ENCODE measurements around the gene CHAC1. TPM values are rescaled to one million over a fixed set of nuclear protein-coding genes. Genes with fewer than 3 reads are reported as not detected.

The CHAC1 gene
- total and polyA plus RNA-seq, 2 of the 13 experiments (the other 11 are each of a cell fraction or from before 2014, with no cell fraction given), result 0.44 TPM; not detected in 1

DNA sequence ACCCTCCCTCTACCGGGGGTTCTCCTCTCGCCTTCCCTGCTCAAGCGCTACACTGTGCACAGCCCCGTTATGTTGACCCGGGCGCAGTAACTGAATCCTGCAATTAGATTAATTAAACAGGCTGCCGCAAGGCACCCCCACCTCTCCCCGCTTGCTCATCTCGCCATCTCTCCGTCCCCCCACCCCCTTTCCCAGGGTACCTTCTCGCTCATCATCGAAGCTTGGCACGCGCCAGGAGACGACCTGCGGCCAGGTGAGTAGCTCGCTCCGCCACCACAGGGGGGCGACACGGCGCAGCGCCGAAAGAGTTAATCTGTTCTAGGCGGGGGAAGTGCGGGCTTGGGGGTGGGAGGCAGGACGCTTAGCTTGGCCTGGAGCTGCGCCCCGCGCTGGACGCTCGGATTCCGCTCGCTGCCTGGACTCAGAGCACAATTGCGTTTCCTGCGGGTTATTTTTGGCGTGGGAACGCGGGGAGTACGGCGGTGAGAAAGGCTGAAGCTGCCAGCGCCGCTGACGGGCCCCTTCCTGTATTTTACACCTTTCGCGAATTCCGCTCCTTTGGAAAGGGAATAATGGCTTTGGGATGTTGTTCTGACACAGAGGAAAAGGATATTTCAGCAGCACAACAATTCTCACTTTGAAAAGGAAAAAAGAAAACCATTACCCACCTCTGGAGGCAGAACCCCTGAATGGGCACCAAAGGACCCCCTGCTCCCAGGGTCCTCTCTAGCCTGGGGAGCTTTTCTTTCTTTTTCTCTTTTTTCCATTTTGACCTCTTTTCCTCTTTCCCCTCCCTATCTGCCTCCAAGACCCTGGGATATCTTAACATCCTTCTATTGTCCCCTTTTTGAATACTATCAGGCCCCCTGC is 22.6 kb upstream of the CHAC1 start (continued):
- TF ChIP-seq ZMYM4 (CRISPR knock-in tag; IDR thresholded peaks at IDR 0.05) (0 out of 2 replicates have a peak, but pooled peaks have one; percentile 31), HNRNPLL (IDR thresholded peaks at IDR 0.05; ENCODE audit: low read depth, low read length, poor library complexity, severe bottlenecking) (peak; percentile 51), NCOA1 (CRISPR knock-in tag; IDR thresholded peaks at IDR 0.05) (no peak), ZSCAN30 (CRISPR knock-in tag; IDR thresholded peaks at IDR 0.05) (no peak), MYC (CRISPR knock-in tag; IDR thresholded peaks at IDR 0.05; ENCODE audit: borderline replicate concordance) (peak; percentile 41; the same call in 1 of the 2 replicates), ARNTL (CRISPR knock-in tag; IDR thresholded peaks at IDR 0.05) (no peak), THAP11 (CRISPR knock-in tag; IDR thresholded peaks at IDR 0.05) (no peak), PAWR (CRISPR knock-in tag; IDR thresholded peaks at IDR 0.05; ENCODE audit: borderline replicate concordance) (no peak), AKAP8 (CRISPR knock-in tag; IDR thresholded peaks at IDR 0.05) (no peak), ZNF367 (CRISPR knock-in tag; IDR thresholded peaks at IDR 0.05; ENCODE audit: borderline replicate concordance) (no peak), ZNF10 (CRISPR knock-in tag; IDR thresholded peaks at IDR 0.05; ENCODE audit: borderline replicate concordance, low read depth) (no peak), ZNF20 (CRISPR knock-in tag; IDR thresholded peaks at IDR 0.05) (no peak), ZNF629 (CRISPR knock-in tag; conservative IDR thresholded peaks at IDR 0.05) (no peak), GATA4 (IDR thresholded peaks at IDR 0.05; ENCODE audit: borderline replicate concordance, low read depth) (no peak), KLF9 (CRISPR knock-in tag; IDR thresholded peaks at IDR 0.05; ENCODE audit: low read depth) (no peak), ZNF124 (CRISPR knock-in tag; IDR thresholded peaks at IDR 0.05) (no peak), NR2C2 (CRISPR knock-in tag; IDR thresholded peaks at IDR 0.05; ENCODE audit: borderline replicate concordance) (no peak), NFATC3 (CRISPR knock-in tag; IDR thresholded peaks at IDR 0.05) (no peak)
- TF ChIP-seq, protein P1, sequence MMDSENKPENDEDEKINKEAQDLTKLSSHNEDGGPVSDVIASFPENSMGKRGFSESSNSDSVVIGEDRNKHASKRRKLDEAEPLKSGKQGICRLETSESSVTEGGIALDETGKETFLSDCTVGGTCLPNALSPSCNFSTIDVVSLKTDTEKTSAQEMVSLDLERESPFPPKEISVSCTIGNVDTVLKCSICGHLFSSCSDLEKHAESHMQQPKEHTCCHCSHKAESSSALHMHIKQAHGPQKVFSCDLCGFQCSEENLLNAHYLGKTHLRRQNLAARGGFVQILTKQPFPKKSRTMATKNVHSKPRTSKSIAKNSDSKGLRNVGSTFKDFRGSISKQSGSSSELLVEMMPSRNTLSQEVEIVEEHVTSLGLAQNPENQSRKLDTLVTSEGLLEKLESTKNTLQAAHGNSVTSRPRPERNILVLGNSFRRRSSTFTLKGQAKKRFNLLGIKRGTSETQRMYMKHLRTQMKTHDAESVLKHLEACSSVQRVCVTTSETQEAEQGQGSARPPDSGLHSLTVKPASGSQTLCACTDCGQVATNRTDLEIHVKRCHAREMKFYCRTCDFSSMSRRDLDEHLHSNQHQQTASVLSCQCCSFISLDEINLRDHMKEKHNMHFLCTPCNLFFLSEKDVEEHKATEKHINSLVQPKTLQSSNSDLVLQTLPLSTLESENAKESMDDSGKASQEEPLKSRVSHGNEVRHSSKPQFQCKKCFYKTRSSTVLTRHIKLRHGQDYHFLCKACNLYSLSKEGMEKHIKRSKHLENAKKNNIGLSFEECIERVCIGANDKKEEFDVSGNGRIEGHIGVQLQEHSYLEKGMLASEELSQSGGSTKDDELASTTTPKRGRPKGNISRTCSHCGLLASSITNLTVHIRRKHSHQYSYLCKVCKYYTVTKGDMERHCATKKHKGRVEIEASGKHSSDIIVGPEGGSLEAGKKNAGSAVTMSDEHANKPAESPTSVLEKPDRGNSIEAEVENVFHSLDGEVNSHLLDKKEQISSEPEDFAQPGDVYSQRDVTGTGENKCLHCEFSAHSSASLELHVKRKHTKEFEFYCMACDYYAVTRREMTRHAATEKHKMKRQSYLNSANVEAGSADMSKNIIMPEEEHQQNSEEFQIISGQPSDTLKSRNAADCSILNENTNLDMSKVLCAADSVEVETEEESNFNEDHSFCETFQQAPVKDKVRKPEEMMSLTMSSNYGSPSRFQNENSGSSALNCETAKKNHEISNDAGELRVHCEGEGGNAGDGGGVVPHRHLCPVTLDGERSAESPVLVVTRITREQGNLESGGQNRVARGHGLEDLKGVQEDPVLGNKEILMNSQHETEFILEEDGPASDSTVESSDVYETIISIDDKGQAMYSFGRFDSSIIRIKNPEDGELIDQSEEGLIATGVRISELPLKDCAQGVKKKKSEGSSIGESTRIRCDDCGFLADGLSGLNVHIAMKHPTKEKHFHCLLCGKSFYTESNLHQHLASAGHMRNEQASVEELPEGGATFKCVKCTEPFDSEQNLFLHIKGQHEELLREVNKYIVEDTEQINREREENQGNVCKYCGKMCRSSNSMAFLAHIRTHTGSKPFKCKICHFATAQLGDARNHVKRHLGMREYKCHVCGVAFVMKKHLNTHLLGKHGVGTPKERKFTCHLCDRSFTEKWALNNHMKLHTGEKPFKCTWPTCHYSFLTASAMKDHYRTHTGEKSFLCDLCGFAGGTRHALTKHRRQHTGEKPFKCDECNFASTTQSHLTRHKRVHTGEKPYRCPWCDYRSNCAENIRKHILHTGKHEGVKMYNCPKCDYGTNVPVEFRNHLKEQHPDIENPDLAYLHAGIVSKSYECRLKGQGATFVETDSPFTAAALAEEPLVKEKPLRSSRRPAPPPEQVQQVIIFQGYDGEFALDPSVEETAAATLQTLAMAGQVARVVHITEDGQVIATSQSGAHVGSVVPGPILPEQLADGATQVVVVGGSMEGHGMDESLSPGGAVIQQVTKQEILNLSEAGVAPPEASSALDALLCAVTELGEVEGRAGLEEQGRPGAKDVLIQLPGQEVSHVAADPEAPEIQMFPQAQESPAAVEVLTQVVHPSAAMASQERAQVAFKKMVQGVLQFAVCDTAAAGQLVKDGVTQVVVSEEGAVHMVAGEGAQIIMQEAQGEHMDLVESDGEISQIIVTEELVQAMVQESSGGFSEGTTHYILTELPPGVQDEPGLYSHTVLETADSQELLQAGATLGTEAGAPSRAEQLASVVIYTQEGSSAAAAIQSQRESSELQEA (CRISPR knock-in tag; IDR thresholded peaks at IDR 0.05; ENCODE audit: not compliant biosample characterization), result no peak
- TF ChIP-seq, protein P2, sequence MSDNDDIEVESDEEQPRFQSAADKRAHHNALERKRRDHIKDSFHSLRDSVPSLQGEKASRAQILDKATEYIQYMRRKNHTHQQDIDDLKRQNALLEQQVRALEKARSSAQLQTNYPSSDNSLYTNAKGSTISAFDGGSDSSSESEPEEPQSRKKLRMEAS (IDR thresholded peaks at IDR 0.05), result peak; percentile 63
- TF ChIP-seq, protein P3, sequence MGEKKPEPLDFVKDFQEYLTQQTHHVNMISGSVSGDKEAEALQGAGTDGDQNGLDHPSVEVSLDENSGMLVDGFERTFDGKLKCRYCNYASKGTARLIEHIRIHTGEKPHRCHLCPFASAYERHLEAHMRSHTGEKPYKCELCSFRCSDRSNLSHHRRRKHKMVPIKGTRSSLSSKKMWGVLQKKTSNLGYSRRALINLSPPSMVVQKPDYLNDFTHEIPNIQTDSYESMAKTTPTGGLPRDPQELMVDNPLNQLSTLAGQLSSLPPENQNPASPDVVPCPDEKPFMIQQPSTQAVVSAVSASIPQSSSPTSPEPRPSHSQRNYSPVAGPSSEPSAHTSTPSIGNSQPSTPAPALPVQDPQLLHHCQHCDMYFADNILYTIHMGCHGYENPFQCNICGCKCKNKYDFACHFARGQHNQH (CRISPR knock-in tag; IDR thresholded peaks at IDR 0.05), result no peak
